ENCODE measurements around the gene DPP7.
"Not testable (repeated sequence)": the region's sequence is repeated elsewhere in the genome, so short reads cannot be mapped to it uniquely, and the experiment has no call there.

DPP7 gene

DNA sequence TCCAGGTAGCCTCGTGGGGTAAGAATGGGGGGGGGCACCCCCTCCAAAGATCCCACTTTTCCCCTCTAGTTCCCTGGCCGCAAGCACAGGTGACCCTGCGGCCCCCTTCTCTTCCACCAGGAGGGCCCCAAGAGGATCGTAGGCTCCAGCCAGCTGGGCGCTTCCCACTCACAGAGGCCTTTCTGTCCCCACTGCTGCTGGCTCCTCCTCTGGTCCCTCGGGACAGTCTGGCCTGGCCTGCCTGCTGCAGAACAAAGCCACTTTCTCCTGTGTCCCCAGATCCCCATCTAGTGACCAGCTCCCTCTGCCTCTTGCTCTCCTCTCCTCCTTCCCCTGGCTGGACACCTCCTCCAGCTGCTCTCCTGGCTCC is 43.6 kb downstream of the DPP7 start:
- peak; percentile 42 for DNase-seq (ENCODE audit: low spot score)

DNA sequence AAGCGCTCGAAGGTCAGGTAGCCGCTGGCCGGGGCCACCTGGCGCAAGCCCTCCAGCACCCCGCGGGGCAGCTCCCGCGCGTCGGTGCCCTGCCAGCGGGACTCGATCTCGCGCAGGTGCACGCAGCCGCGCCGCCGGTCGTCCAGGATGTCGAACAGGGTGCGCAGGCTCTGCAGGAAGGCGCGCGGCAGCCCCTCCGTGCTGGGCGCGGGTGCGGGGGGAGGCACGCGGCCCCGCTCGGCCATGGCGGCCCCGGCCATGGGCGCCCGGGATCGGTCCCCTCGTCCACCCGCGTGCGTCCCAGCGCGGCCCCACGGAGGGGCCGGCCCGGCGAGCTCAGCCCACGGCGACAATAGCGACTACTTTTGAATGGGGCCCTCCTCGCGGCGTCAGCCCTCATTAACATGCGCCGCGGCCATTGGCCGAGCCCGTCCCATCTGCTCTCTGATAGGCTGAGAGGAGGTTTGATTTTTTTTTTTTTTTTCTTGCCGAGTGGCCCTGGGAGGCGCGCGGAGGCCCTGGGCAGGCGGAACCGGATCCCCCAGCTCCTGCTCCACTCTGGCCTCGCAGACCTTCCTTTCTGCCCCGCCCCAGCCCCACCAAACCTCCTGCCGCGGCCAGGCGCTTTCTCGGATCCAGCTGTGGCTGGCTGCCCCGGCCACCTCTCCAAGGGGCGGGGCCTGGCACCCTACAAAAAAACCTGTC is 44.2 kb downstream of the DPP7 start, which contains the start of gene SAPCD2:
Gene SAPCD2, minus strand, starts transcription at position 357 of the 705 bp plus-strand sequence. Its CDS starts 97 bp downstream, at position 260.
- peak; percentile 86 for DNase-seq (ENCODE audit: low spot score)

DNA sequence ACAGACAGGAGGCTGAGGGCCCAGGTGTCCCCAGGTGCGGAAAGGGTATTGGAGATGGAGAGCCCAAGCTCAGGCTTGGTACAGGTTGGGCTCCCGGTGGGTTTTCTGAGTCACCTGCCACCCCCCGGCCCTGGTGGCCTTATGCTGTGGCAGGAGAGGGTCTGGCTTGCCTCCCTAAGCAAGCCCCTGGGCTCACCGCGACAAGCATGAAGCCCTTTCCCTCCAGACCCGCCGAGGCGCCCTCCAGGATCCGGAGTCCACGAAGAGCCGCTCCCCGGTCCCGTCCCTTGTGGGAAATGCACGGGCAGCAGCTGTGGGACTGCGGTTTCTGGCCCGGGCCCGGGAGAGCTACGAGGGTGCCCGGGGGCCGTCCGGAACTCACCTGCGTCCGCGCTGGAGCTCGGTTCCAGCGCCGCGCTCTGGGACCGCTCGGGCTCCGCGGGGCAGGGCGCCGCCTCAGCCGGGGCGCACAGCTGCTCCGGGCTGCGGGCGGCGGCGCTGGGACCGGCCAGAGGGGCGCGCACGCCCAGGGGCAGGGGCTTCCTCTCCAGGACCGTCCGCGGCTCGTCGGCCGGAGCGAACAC is 44.9 kb downstream of the DPP7 start:
- DNase-seq (ENCODE audit: low spot score) = no peak

DNA sequence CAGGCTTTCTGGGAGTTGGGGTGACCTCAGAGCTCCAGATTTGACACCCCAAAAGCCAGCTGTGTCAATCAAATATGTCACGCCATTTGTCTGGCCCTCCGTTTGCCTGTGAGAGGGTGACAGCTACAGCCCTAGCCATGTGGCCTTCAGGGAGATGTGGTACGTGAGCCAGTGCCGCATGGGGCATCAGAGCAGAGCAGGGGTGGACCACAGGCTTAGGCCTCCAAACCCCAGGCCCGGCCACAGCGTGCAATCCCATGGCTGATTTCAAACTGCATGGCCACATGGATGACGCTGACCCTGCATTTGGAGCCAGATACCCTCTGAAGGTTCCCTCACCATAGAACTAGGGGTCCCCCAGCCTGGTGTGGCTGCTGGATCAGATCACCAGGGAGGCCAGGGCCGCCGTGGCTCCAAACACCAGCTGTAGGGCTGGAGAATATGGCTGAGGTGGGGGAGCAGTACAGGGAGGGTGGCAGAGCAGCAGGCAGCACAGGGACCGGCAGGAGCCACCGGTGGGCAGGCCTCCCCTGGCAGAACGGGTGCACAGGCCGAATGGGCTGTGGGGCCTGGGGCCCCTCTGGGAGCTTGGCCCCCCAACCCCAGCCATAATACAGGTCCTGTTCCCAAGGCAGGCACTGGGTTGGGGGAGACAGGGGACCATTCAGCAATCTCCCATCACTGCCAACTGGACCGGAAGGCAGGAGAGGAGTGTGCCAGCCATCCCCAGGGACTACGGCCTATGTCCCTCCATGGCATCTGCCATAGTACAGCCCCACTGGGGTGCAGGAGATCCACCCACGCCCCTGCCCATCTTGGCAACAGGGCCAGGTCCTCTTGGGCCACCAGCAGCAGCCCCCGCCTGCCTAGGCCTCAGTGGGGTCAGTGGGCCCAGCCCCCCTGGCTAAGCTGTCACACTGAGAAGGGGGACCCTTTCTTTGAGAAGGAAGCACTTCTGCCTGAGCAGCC is 45.7 kb downstream of the DPP7 start:
- no peak for DNase-seq (ENCODE audit: low spot score)

DNA sequence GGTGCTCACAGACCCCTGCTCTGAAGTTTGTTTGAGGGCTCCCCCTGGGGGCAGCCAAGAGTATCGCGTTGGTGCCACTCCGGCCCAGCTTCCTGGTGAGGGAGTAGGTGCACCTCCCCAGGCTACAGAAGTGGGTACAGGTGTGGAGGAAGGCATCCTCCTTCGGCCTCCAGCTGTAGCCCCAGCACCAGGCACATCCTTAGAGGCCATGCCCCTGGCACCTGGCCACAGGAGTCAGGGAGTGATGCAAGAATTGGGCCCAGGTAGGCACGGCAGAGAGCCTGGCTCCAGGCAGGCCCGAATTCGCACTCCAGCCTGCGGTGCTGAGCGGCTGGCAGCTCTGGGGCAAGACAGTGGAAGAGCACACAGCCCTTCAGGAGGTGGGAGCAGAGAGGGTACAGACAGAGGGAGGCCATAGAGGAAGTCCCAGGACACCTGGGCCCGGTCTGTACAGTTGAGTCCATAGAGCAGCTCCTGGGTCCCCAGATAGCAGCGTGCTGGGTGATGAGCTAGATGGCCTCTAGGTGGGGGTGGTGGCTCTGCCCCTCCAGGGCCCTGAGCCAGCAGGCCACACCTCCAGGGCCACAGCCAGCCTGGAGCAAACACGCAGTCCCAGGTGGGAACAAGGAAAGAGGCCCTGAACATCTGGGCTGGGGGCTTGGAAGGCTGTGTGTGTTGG is 46.5 kb downstream of the DPP7 start:
- DNase-seq (ENCODE audit: low spot score) = peak; percentile 79

DNA sequence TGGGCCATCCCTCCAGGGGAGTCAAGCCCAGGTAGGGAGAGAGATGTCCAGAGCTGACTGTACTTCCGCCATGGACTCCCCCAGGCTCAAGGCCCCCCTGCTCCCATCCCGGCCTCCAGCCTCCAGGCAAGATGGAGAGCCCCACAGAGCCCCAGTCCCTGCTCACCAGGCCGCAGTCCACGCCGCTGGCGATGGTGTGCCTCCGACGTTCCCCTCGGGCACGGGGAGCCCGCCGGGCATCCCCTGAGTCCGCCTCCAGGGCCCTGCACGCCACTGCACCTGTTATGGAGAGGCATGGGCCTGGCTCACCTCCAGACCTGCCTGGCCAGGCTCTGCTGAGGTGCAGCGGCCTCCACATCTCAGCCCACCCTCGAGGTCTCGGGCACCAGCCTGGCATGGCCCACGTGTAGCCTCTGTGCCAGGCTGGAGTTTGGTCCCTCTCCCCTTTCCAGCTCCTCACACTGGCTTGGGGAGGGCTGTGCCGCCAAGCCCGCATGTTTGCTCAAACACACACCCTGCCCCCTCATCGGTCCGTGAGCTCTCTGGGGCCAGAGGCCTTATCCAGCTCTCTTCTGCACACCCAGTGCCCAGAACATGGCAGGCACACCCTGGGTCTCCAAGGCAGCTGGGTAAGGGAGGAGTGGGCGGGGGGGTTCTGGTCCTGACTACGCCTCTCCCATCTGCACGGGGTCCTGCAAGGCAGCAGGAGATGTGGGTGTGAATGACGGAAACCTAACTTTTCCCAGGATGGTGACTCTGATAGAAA is 48.3 kb downstream of the DPP7 start:
- DNase-seq (ENCODE audit: low spot score) = no peak

DNA sequence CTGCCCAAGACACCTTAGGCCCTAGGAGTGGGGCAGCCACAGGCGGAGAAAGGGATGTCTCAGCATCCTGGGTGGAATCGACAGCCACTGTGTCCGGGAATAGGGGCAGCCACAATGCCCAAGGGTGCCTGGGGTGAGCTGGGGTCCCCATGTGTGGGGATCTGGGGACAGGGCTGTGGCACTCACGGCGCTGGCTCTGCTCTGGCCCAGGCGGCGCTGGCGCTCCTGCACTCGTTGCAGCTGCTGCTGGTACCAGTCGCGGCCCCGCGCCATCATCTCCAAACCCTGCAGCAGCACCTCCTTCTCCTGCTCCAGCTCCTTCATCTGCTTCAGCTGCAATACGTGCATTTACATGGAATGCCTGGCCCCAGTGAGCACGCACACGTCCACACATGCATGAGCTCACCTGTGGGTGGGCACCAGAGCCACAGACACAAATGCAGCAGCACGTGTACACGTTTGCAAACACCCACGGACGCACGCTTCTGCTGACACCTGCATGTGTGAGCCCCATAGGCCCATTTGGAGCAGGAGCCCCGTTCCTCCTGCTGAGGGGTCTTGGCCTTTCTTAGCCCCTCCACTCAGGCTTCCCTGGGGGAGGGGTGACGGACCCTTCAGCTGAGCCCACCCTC is 49.1 kb downstream of the DPP7 start:
- no peak for DNase-seq (ENCODE audit: low spot score)

DNA sequence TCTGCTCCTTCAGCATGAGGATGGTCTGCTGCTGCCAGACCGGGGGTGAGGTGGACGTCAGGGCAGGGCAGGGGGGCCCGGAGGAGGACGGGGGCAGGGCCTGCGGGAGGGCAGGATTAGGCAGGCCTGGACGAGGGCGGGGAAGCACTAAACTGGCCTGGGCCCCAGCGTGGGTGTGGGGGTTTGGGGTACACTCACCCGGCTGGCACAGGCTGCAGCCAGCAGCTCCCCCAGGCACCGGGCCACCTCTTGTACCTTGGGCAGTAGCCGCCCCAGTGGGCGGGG is 49.7 kb downstream of the DPP7 start:
- DNase-seq (ENCODE audit: low spot score) = no peak

DNA sequence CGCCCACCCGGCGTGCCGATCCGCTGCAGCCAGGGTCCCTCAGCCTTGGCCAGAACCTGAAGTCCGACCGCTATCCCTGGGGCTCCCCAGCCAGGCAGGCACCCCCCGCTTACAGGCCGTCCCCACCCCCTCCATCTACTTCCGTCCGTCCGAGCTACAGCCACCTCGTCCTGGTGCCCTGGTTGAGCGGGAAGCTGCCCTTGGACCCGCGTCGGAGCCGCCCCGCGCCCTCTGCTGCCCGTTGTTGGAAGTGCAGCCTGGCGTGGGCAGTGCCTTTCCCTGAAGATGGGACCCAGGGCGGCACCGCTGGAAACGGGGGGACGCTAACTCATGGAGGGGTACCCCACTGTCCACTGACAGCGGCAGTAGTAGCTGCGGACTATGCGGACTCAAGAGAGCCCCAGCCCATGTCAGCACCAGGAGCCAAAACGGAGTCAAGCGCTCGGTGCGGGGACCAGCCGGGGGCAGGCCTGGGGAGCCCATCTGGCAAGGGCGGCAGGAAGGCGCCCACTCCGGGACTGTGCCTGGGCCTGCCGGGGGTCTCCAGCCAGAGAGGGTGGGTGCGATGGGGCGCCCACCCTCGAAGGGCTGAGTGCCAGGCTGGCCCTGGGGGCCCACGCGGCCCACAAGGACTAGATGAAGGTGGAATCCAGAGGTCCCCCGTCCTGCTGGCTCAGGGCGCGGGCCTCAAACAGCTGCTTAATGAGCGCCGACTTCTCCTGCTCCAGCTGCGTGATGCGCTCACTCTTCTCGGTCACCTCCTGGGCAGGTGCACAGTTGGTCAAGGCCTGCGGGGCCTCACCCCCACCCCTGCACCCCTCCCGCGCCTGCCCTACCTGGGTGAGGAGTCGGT is 50.3 kb downstream of the DPP7 start:
- peak; percentile 64 for DNase-seq (ENCODE audit: low spot score)

DNA sequence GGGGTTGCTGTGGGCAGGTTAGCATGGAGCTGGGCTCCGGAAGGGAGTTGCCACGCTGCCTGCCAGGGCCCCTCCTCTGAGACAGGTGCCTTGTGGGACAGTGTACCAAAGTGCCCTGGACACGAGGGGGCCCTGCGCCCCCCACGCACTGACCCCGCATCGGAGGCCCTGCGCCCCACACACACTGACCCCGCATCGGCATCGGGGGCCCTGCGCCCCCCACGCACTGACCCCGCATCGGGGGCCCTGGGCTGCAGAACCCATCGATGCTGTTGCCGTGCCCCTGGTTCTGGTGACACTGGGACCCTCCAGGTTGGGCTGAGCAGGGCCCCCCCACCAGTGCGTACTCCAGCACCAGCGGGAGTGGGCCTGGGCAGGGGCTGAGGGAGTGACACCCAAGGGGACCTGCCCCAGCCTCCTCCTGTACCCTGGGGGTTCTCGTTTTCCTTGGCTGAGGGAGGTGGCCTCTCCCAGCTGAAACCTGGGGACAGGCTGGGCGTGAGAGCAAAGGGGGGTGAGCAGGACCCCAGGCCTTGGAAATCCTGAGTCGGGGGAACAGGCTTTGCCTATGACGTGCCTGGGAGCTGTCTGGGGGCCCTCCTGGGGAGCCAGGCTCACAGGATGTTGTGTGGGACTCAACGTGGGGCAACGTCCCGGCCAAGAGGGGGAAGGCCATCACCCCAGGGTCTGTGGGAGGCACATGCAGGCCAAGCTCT is 51.1 kb downstream of the DPP7 start:
- no peak for DNase-seq (ENCODE audit: low spot score)

DNA sequence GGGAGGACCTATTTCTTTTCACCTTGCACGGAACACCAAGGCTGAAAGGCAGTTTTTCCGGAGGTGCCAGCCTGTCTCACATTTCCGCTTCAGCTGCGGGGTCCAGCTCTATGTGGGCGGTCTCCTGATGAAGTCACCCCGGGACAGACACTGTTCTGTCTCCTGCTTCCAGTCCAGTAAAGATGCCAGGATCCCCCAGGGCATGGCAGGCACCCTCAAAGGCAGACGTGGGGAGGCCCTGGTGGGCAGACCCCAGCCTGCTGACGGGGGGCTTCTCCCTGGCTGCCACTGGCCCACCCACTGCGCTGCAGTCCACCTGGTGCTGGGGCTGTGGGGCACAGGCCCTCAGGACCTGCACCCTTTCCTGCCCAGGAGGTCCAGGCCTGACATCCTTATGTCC is 51.7 kb downstream of the DPP7 start:
- DNase-seq (ENCODE audit: low spot score) = not testable (repeated sequence)

DNA sequence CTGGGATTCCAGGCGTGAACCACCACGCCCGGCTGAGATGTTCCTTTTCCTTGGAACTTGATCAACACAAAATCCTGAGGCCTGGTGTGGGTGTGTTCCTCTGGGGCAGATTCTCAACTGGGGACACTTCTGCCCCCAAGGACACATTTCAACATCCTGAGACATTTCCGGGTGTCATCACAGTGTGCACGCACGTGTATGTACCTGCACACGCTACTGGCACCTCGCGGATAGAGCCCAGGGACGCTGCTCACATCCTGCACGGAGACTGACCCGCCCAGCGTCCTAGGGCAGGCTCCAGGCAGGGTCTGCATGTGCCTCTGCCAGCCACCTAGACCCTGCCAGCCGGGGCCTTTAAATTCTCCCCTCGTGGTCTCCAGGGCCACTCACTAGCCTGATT is 52.1 kb downstream of the DPP7 start:
- DNase-seq (ENCODE audit: low spot score) = no peak

Measured in cerebellar cortex (tissue), 1 donor.